ENCODE data around the gene RBFOX2.
A peak's percentile ranks its signal among the peaks of the same experiment; 100 is the strongest.

The RBFOX2 gene

DNA sequence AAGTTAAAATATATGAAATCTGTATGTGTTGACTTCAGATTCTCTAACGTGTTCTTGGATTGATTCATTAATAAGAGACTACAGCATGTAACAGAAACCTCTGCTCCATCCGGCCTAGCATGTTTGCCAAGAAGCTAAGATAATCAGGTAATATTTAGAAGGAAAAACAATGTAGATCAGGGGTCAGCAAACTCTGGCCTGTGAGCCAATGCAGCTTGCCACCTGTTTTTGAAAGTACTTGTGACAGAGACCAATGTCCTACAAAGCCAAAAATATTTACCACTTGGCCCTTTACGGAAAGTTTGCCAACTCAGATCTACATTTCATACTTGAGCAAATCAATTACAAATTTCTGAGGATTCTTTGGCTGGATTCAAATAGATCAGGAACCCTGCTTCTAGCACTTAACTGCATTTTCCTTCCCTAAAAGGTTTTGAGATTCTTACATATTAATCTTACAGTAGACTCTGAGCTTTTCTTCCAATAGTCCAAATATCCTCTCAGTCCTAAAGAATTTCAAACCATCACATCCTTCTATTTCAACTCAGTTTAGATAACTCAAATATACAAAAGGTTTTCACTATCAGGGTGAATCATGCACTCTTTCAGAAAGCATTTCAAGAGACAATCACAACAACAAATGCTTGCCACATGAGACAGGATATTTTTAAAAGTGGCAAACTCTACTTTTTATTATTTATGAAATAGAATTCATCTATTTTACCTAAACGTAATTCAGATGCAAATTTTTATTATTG is 281.5 kb downstream of the RBFOX2 start:
- H3K27me3 ChIP-seq (ENCODE audit: insufficient read depth, poor library complexity, severe bottlenecking) = no peaks in the 10 kb centered on the region
- H3K36me3 ChIP-seq (ENCODE audit: low read depth) = peaks cover 68% of the 10 kb centered on the region
- ATAC-seq (ENCODE audit: low read depth) (no peak), DNase-seq (ENCODE audit: low spot score) (no peak)
- TF ChIP-seq, protein P1, sequence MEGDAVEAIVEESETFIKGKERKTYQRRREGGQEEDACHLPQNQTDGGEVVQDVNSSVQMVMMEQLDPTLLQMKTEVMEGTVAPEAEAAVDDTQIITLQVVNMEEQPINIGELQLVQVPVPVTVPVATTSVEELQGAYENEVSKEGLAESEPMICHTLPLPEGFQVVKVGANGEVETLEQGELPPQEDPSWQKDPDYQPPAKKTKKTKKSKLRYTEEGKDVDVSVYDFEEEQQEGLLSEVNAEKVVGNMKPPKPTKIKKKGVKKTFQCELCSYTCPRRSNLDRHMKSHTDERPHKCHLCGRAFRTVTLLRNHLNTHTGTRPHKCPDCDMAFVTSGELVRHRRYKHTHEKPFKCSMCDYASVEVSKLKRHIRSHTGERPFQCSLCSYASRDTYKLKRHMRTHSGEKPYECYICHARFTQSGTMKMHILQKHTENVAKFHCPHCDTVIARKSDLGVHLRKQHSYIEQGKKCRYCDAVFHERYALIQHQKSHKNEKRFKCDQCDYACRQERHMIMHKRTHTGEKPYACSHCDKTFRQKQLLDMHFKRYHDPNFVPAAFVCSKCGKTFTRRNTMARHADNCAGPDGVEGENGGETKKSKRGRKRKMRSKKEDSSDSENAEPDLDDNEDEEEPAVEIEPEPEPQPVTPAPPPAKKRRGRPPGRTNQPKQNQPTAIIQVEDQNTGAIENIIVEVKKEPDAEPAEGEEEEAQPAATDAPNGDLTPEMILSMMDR (IDR thresholded peaks at IDR 0.05; ENCODE audit: poor library complexity, severe bottlenecking) = no peak
- peaks cover 13% of the 10 kb centered on the region for H3K4me1 ChIP-seq (ENCODE audit: insufficient read depth, poor library complexity, severe bottlenecking)
- no peaks in the 10 kb centered on the region for H3K9me3 ChIP-seq (ENCODE audit: severe bottlenecking)
- H3K4me3 ChIP-seq (ENCODE audit: severe bottlenecking) = no peak overlapping the region
- no peak overlapping the region for H3K27ac ChIP-seq (ENCODE audit: poor library complexity, severe bottlenecking)

DNA sequence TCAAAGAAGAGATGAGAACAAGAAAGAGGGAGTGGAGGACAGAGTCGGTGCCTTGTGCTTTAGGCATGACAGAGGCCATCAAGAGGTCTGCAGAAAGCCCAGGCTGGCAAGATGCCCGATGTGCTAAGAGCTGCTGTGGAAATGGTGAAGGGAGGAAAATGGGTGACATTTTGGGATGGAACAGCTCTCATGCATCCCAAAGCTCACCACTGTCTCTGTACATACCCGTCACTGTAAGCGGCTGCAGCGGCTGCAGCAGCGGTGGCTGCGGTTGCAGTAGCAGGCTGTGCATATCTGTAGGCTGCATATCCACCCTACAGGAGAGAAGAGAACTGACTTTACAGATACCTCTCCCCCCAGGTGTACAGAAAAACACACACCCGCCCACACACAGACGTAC is 282.4 kb downstream of the RBFOX2 start:
- Histone ChIP-seq H3K9me3 (ENCODE audit: severe bottlenecking) (no peaks in the 10 kb centered on the region), H3K36me3 (ENCODE audit: low read depth) (peaks cover 61% of the 10 kb centered on the region), H3K27ac (ENCODE audit: poor library complexity, severe bottlenecking) (no peak overlapping the region), H3K4me1 (ENCODE audit: insufficient read depth, poor library complexity, severe bottlenecking) (peaks cover 14% of the 10 kb centered on the region), H3K4me3 (ENCODE audit: severe bottlenecking) (no peak overlapping the region), H3K27me3 (ENCODE audit: insufficient read depth, poor library complexity, severe bottlenecking) (no peaks in the 10 kb centered on the region)
- ATAC-seq (ENCODE audit: low read depth) (no peak), DNase-seq (ENCODE audit: low spot score) (no peak)
- TF ChIP-seq, protein P1 (IDR thresholded peaks at IDR 0.05; ENCODE audit: poor library complexity, severe bottlenecking) = no peak

DNA sequence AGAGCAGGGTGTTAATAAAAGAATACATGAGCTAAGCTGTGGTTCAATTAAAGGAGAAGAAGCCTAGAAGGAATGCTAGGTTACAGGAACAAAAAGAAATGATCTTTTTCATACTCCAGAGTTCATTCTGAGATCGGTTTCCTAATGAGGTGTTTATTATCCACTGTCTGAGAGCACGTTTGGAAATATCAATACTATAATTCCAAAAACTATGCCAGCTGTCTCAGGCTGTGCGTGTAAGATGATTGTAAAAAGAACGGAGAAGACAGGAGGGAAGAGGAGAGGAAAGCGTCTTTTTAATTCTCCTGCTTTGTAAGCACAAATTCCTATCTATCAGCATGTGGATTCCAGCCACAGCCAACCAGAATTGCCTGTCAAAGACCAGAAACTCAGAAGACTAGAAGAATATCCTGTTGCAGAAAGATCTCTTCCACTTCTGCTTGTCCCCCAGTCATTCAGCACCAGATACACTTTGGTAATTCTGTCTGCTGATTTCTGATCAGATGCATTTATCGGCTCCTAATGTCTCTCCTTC is 285.2 kb downstream of the RBFOX2 start:
- H3K27ac ChIP-seq (ENCODE audit: poor library complexity, severe bottlenecking) = peak overlapping the region; percentile 20
- H3K36me3 ChIP-seq (ENCODE audit: low read depth) = peaks cover 54% of the 10 kb centered on the region
- peaks cover 14% of the 10 kb centered on the region for H3K4me1 ChIP-seq (ENCODE audit: insufficient read depth, poor library complexity, severe bottlenecking)
- DNase-seq (ENCODE audit: low spot score) (no peak), ATAC-seq (ENCODE audit: low read depth) (no peak)
- H3K4me3 ChIP-seq (ENCODE audit: severe bottlenecking) = no peak overlapping the region
- no peaks in the 10 kb centered on the region for H3K27me3 ChIP-seq (ENCODE audit: insufficient read depth, poor library complexity, severe bottlenecking)
- TF ChIP-seq, protein P1 (IDR thresholded peaks at IDR 0.05; ENCODE audit: poor library complexity, severe bottlenecking) = no peak
- no peaks in the 10 kb centered on the region for H3K9me3 ChIP-seq (ENCODE audit: severe bottlenecking)

DNA sequence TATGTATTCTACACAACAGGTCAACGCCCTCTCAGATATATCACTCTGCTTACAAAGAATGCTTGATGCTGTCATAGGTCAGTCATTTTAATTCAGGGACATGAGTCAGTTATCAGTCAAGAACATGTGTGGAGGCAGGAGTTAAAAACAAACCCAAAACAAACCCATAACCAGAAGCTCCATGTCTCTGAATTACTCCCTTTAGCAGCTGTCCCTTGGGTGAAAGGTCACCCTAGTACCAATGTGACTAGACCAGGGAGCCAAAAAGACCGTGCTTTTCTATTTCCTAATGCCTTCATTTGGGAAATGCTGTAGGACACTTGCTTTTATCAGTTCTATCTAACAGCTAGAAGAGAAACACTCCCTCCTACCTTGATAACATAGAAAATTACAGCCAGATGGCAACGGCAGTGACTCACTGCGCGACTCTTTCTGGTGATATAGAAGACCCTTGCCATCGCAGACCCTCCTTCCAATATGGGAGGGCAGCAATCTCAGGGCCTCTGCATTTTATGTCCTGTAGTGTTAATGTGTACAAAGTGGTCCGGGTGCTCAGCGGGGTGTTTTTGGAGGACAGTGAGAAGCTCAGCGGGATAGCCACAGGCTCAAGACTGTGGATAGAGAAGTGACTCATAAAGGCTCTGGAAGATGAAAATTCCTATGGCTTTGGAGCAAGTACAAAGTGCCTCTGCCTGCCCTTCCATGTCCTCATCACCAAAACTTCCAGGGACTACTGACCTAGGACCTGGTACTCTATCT is 286.1 kb downstream of the RBFOX2 start:
- peak; percentile 79 for ATAC-seq (ENCODE audit: low read depth)
- peaks cover 51% of the 10 kb centered on the region for H3K36me3 ChIP-seq (ENCODE audit: low read depth)

More for the DNA sequence above, 286.1 kb downstream of the RBFOX2 start:
- H3K9me3 ChIP-seq (ENCODE audit: severe bottlenecking) = no peaks in the 10 kb centered on the region
- DNase-seq (ENCODE audit: low spot score) = no peak
- TF ChIP-seq, protein P1 (IDR thresholded peaks at IDR 0.05; ENCODE audit: poor library complexity, severe bottlenecking) = no peak
- H3K4me1 ChIP-seq (ENCODE audit: insufficient read depth, poor library complexity, severe bottlenecking) = peaks cover 14% of the 10 kb centered on the region
- no peak overlapping the region for H3K4me3 ChIP-seq (ENCODE audit: severe bottlenecking)
- H3K27me3 ChIP-seq (ENCODE audit: insufficient read depth, poor library complexity, severe bottlenecking) = no peaks in the 10 kb centered on the region
- H3K27ac ChIP-seq (ENCODE audit: poor library complexity, severe bottlenecking) = peak overlapping the region; percentile 20

Measured in RWPE2 (cell line).